ENCODE data around the gene OR6J1. TPM values are rescaled to one million over a fixed set of nuclear protein-coding genes. Genes with fewer than 3 reads are reported as not detected.

The OR6J1 gene
- total RNA-seq, 4 donors from 2014 or later = not detected

DNA sequence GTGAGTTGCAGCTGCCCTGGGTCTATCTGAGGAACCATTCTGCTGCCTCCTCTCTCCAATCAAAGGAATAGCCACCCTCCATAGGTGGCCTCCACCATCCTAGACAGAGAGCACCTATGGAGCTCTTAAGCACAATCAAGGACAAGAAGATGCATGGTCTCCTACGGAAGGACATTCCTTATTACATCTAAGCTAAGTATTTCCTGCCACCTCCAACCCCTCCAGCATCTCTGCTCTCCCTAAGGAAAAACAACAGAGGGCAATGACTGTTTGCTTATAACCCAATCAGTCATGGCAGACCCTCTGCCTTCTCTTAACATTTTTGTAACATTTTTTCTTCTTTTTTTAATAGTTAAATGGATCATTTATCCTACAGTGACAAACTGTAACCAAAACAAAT, 14.8 kb upstream of the OR6J1 start:
- H3K36me3 ChIP-seq = no peaks in the 10 kb centered on the region
- H3K4me3 ChIP-seq (replicated peaks in 1 of 3) = no peak overlapping the region
- WGBS, 2 donors = 43 to 58% methylated on average over 1 of the region's 1 CpG
- no peak overlapping the region for H3K27ac ChIP-seq
- TF ChIP-seq, protein P1, sequence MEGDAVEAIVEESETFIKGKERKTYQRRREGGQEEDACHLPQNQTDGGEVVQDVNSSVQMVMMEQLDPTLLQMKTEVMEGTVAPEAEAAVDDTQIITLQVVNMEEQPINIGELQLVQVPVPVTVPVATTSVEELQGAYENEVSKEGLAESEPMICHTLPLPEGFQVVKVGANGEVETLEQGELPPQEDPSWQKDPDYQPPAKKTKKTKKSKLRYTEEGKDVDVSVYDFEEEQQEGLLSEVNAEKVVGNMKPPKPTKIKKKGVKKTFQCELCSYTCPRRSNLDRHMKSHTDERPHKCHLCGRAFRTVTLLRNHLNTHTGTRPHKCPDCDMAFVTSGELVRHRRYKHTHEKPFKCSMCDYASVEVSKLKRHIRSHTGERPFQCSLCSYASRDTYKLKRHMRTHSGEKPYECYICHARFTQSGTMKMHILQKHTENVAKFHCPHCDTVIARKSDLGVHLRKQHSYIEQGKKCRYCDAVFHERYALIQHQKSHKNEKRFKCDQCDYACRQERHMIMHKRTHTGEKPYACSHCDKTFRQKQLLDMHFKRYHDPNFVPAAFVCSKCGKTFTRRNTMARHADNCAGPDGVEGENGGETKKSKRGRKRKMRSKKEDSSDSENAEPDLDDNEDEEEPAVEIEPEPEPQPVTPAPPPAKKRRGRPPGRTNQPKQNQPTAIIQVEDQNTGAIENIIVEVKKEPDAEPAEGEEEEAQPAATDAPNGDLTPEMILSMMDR (IDR thresholded peaks at IDR 0.05) = no peak
- TF ChIP-seq POLR2A (IDR thresholded peaks at IDR 0.05) = no peak
- no peak for DNase-seq
- no peaks in the 10 kb centered on the region for H3K9me3 ChIP-seq
- H3K27me3 ChIP-seq = no peaks in the 10 kb centered on the region
- H3K4me1 ChIP-seq = no peaks in the 10 kb centered on the region
- intact Hi-C loops (cut with DNase I) = loop anchor here (10.0 kb wide), 1 partner anchor 186 kb away; no protein-coding TSS in a partner anchor

DNA sequence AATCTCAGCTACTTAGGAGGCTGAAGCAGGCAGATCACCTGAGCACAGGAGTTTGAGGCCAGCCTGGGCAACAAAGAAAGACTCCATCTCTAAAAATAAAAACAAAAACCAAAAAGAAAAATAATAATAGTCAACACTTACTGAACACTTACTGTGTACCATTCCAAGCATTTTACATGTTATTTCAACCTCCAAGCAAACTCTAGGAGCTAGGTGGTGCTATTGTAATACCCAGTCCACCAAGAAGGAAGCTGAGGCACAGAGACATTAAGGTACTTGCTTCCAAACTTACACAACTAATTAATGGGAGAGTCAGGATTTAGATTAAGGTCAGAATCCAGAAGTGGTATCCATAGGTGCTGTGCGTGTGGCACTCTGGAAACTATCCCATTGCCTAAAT, 13.7 kb upstream of the OR6J1 start:
- Histone ChIP-seq H3K4me3 (replicated peaks in 1 of 3) (no peak overlapping the region), H3K27ac (no peak overlapping the region), H3K36me3 (no peaks in the 10 kb centered on the region), H3K4me1 (peaks cover 0 to 4% of the 10 kb centered on the region in 2 donors), H3K9me3 (no peaks in the 10 kb centered on the region), H3K27me3 (no peaks in the 10 kb centered on the region)
- DNase-seq = no peak
- WGBS, 2 donors = 97 to 100% methylated on average over 1 of the region's 1 CpG
- TF ChIP-seq, protein P1 (IDR thresholded peaks at IDR 0.05) = peak in 2 of 6 experiments; percentile 27
- TF ChIP-seq POLR2A (IDR thresholded peaks at IDR 0.05) = no peak
- intact Hi-C loops (cut with DNase I) = loop anchor here (10.0 kb wide), 1 partner anchor 187 kb away; no protein-coding TSS in a partner anchor

DNA sequence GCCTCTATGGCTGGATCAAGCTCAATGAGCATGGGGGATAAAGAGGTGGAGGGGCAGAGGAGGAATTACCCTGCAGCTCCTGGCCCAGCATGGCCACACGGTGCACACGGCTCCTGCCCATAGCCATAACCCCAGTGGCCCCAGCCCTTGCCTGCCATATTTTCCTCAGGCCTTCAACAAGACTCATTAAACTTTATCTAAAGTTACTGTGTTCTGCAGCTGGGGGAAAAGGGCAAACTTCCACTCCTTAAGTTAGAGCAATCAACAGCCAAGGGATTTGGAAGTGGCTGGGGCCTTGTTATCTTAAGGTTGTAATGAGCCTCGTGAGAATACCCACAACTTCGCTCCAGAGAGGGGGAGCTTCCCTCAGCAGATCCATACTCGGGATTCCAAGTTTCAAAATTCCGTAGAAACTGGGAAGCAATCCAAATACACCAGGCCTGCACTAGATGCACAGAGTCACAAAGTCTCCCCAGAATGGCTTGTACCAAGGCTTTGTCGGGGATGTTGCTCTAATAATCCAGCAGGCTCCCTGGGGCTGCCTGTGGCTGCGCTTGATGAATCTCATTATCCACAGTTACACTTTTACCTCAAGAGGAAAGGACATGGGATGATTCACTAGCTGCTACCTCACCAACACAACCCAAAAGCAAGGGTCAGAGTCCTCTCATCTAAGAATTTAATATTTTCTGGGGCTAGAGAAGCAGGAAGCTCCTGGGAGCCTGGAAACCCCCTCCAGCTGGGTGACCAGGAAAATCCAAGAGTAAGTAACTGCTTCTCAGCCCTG, 13.0 kb upstream of the OR6J1 start:
- WGBS, 2 donors = 57 to 79% methylated on average over 7 to 8 of the region's 8 CpGs
- DNase-seq = no peak
- TF ChIP-seq, protein P1 (IDR thresholded peaks at IDR 0.05) = no peak
- TF ChIP-seq POLR2A (IDR thresholded peaks at IDR 0.05) = no peak
- Histone ChIP-seq H3K9me3 (no peaks in the 10 kb centered on the region), H3K36me3 (no peaks in the 10 kb centered on the region), H3K4me1 (peaks cover 0 to 4% of the 10 kb centered on the region in 2 donors), H3K4me3 (replicated peaks in 1 of 3) (no peak overlapping the region), H3K27me3 (no peaks in the 10 kb centered on the region), H3K27ac (no peak overlapping the region)
- intact Hi-C loops (cut with DNase I) = loop anchor here (10.0 kb wide), 1 partner anchor 188 kb away; no protein-coding TSS in a partner anchor

DNA sequence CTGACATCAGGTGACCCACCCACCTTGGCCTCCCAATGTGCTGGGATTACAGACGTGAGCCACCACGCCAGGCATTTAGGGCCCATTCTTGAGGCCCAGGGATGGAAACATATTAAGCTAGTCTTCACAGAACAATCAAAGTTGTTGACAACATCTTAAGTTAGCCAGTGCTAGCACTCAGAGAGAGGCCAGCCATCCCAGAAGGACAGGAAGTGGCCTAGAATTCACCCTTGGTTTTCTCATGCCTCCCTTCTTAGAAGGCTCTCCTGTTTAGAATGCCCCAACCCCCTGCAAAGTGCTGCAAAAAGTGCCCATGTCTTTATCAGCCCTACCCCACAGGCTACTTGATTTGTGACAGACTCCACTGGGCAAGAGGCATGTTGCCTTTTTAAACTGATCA, 12.1 kb upstream of the OR6J1 start:
- no peaks in the 10 kb centered on the region for H3K27me3 ChIP-seq
- intact Hi-C loops (cut with DNase I) = loop anchor here (10.0 kb wide), 1 partner anchor 189 kb away; no protein-coding TSS in a partner anchor
- H3K4me3 ChIP-seq (replicated peaks in 1 of 3) = no peak overlapping the region
- H3K36me3 ChIP-seq = no peaks in the 10 kb centered on the region
- peaks cover 0 to 4% of the 10 kb centered on the region in 2 donors for H3K4me1 ChIP-seq
- TF ChIP-seq POLR2A (IDR thresholded peaks at IDR 0.05) = no peak
- TF ChIP-seq, protein P1 (IDR thresholded peaks at IDR 0.05) = no peak
- H3K9me3 ChIP-seq = no peaks in the 10 kb centered on the region
- H3K27ac ChIP-seq = no peak overlapping the region
- no peak for DNase-seq
- 81 to 88% methylated on average over 2 of the region's 2 CpGs for WGBS, 2 donors

DNA sequence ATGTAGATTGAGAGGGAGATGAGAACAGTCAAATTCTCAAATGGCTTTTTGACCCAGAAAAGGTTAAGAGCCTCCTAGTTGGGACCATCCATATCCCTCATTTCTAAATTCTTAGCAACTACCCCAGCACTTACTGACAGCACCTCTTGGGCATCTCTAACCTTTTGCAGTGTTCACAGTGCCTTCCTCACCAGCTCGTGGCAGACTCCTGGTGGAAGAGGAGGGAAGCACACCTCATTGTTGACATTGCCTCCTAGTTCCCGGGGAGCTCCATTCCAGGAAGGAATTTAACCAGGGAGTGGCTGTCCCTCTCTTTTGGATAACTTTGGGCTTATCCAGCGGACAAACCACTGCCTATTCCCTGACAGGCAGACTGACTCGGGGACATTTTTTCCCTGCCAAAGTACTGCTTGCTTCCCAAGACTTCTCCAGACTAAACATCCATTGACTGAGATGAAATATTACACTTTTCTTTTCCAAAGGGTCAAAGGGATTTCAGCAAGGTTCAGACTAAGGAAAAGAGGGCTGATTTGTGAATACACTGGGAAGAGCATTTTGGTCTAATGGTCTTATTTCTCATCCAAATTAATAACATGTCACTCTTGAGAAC, 9.0 kb upstream of the OR6J1 start:
- Histone ChIP-seq H3K9me3 (no peaks in the 10 kb centered on the region), H3K4me1 (peaks cover 0 to 4% of the 10 kb centered on the region in 2 donors), H3K27ac (no peak overlapping the region), H3K27me3 (no peaks in the 10 kb centered on the region), H3K4me3 (replicated peaks in 1 of 3) (no peak overlapping the region), H3K36me3 (no peaks in the 10 kb centered on the region)
- peak; percentile 70 to 79 for DNase-seq
- TF ChIP-seq, protein P1 (IDR thresholded peaks at IDR 0.05) = peak; percentile 61 to 90 (median 85)
- TF ChIP-seq POLR2A (IDR thresholded peaks at IDR 0.05) = no peak
- intact Hi-C loops (cut with DNase I) = loop anchor here (5.0 to 10.0 kb wide), 2 partner anchors 96 to 192 kb away; no protein-coding TSS in a partner anchor
- WGBS, 2 donors = 2 to 6% methylated on average over 4 of the region's 4 CpGs

Data from thyroid gland (tissue), 4 donors.